Keratinocyte (primary cell): ENCODE data around the gene SYS1. TPM values are rescaled to one million over a fixed set of nuclear protein-coding genes. Genes with fewer than 3 reads are reported as not detected.

Experiments
- DNase-seq: peaks from one replicate; pipeline ENCODE4 v3.0.0-alpha.2; 2011; ENCODE audit warnings: low read depth, missing footprints, low spot score
- FAIRE-seq: peaks from 2 replicates; lab custom pipeline; 2011; peaks lifted over from hg19 to GRCh38; lab: Jason Lieb, UNC
- H2AFZ ChIP-seq: 2 replicates; pipeline ENCODE4 v1.6.0; 2012; ENCODE audit warnings: low read length, control low read depth, inconsistent platforms; ENCODE audit not compliant: control insufficient read depth
- H3K27ac ChIP-seq: 2 replicates; pipeline ENCODE4 v1.5.1; 2011; ENCODE audit warnings: low read length; ENCODE audit not compliant: control insufficient read depth, insufficient read depth
- H3K27me3 ChIP-seq: 3 replicates; pipeline ENCODE4 v1.6.0; 2011; ENCODE audit warnings: low read length; ENCODE audit not compliant: control insufficient read depth, insufficient read depth; ENCODE audit errors: extremely low read depth
- H3K36me3 ChIP-seq, 2 experiments: 2 replicates in 1 of 2; 3 replicates in 1 of 2; pipeline ENCODE4 v1.5.1; 2011; ENCODE audit warnings: low read length in 2 of 2, mild to moderate bottlenecking in 1 of 2; ENCODE audit not compliant: control insufficient read depth in 2 of 2, insufficient read depth in 2 of 2; ENCODE audit errors: extremely low read depth in 1 of 2
- H3K4me1 ChIP-seq: 3 replicates; pipeline ENCODE4 v1.5.1; 2011; ENCODE audit warnings: low read length; ENCODE audit not compliant: control insufficient read depth, insufficient read depth; ENCODE audit errors: extremely low read depth
- H3K4me2 ChIP-seq: 3 replicates; pipeline ENCODE4 v1.6.0; 2011; ENCODE audit warnings: low read depth, low read length; ENCODE audit not compliant: control insufficient read depth, insufficient read depth; ENCODE audit errors: extremely low read depth
- H3K4me3 ChIP-seq, 3 experiments: fragments of 200-600 bp in 1 of 3; sonication (generic) in 1 of 3; 2 replicates in 2 of 3; 3 replicates in 1 of 3; pipeline ENCODE4 v1.5.1; 2011 to 2016; ENCODE audit warnings: low read length in 3 of 3, mild to moderate bottlenecking in 3 of 3, control low read depth in 2 of 3, inconsistent platforms in 1 of 3, low read depth in 1 of 3, mixed read lengths in 1 of 3, mixed run types in 1 of 3, moderate library complexity in 1 of 3; ENCODE audit not compliant: control insufficient read depth in 2 of 3, insufficient read depth in 2 of 3; ENCODE audit errors: extremely low read depth in 1 of 3
- H3K79me2 ChIP-seq: 2 replicates; pipeline ENCODE4 v1.6.0; 2012; ENCODE audit warnings: low read length; ENCODE audit not compliant: control insufficient read depth, insufficient read depth
- H3K9ac ChIP-seq: 3 replicates; pipeline ENCODE4 v1.6.0; 2011; ENCODE audit warnings: low read length; ENCODE audit not compliant: control insufficient read depth, insufficient read depth; ENCODE audit errors: extremely low read depth
- H3K9me1 ChIP-seq: 3 replicates; pipeline ENCODE4 v1.6.0; 2011; ENCODE audit warnings: low read length; ENCODE audit not compliant: control insufficient read depth, insufficient read depth; ENCODE audit errors: extremely low read depth
- H3K9me3 ChIP-seq: 2 replicates; pipeline ENCODE4 v1.5.1; 2012; ENCODE audit warnings: low read depth, low read length; ENCODE audit not compliant: control insufficient read depth
- H4K20me1 ChIP-seq: 3 replicates; pipeline ENCODE4 v1.6.0; 2011; ENCODE audit warnings: low read length; ENCODE audit not compliant: control insufficient read depth, insufficient read depth; ENCODE audit errors: extremely low read depth
- EZH2 ChIP-seq: IDR thresholded peaks from one replicate; pipeline ENCODE4 v1.6.1; 2012; ENCODE audit warnings: inconsistent platforms, mild to moderate bottlenecking, low read length, moderate library complexity
- dilution Hi-C: fragments of 300-500 bp; cut with MboI; formaldehyde crosslinking; loops from one replicate; pipeline ENCODE4 v1.7.0; 2020; ENCODE audit warnings: low sequenced_read_pairs; ENCODE audit not compliant: extremely low pct_ligation_motif_present
- polyA plus RNA-seq, 5 experiments: library from polyadenylated mRNA; depleted of rRNA in 3 of 5; stranded (reverse) in 3 of 5; stranded (forward) in 1 of 5; unstranded in 1 of 5; fragments of >200 nt; gene quantifications; 1 replicate in 1 of 5; 2 replicates in 3 of 5; 3 replicates in 1 of 5; pipeline versions ENCODE4 v1.2.1 to v1.2.3, GENCODE V29; 2011 to 2012; ENCODE audit warnings: missing spikeins in 2 of 5, low read depth in 1 of 5, low replicate concordance in 1 of 5
- TF ChIP-seq, protein P1 (sequence below), 3 experiments: IDR thresholded peaks in 1 of 3; conservative IDR thresholded peaks in 1 of 3; optimal IDR thresholded peaks in 1 of 3; 2 replicates in 2 of 3; 3 replicates in 1 of 3; pipeline versions ENCODE3 to v1.5.1; 2011; ENCODE audit warnings: low read length in 3 of 3, mild to moderate bottlenecking in 3 of 3, moderate library complexity in 2 of 3, control low read depth in 1 of 3, inconsistent platforms in 1 of 3; ENCODE audit not compliant: insufficient read depth in 2 of 3; ENCODE audit errors: extremely low read depth in 1 of 3

SYS1 gene
- polyA plus RNA-seq, 1 donor (not counting 4 experiments of a cell fraction or from before 2014, with no cell fraction given): 16.8 TPM

DNA sequence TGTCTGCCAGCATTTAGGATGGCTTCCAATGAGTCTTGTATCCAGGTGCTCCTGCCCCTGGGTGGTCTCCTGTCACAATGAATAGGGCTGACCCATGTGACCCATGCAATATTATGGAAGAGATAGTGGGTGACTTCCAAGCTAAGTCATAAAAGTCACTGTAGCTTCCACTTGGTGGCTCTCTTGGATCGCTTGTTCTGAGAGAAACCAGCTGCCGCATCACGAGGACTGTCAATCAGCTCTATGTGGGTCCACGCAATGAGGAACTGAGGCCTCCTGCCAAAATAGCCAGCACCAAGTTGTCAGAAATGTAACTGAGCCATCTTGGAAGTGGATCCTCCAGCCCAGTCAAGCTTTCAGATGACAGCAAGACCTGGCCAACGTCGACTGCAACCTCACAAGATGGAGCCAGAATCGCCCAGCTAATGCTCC lies 40.0 kb upstream of the SYS1 start:
- no peak overlapping the region for H3K4me2 ChIP-seq
- no peaks in the 10 kb centered on the region for H3K79me2 ChIP-seq
- H3K27me3 ChIP-seq: no peaks in the 10 kb centered on the region
- no peak overlapping the region for H3K4me3 ChIP-seq
- H3K4me1 ChIP-seq: peaks cover 7% of the 10 kb centered on the region
- no peaks in the 10 kb centered on the region for H3K9me3 ChIP-seq
- DNase-seq (no peak), FAIRE-seq (no peak)
- H3K27ac ChIP-seq: no peak overlapping the region
- no peak overlapping the region for H3K9ac ChIP-seq
- peaks cover 2% of the 10 kb centered on the region for H4K20me1 ChIP-seq
- dilution Hi-C loops: no loop called here
- no peaks in the 10 kb centered on the region for H3K9me1 ChIP-seq
- H2AFZ ChIP-seq: no peak overlapping the region
- peaks cover 12 to 15% of the 10 kb centered on the region in 2 experiments for H3K36me3 ChIP-seq
- no peak for TF ChIP-seq EZH2
- TF ChIP-seq, protein P1, sequence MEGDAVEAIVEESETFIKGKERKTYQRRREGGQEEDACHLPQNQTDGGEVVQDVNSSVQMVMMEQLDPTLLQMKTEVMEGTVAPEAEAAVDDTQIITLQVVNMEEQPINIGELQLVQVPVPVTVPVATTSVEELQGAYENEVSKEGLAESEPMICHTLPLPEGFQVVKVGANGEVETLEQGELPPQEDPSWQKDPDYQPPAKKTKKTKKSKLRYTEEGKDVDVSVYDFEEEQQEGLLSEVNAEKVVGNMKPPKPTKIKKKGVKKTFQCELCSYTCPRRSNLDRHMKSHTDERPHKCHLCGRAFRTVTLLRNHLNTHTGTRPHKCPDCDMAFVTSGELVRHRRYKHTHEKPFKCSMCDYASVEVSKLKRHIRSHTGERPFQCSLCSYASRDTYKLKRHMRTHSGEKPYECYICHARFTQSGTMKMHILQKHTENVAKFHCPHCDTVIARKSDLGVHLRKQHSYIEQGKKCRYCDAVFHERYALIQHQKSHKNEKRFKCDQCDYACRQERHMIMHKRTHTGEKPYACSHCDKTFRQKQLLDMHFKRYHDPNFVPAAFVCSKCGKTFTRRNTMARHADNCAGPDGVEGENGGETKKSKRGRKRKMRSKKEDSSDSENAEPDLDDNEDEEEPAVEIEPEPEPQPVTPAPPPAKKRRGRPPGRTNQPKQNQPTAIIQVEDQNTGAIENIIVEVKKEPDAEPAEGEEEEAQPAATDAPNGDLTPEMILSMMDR (optimal IDR thresholded peaks at IDR 0.05 in 1 of 3, IDR thresholded peaks at IDR 0.05 in 1 of 3, conservative IDR thresholded peaks at IDR 0.05 in 1 of 3; ENCODE audit: extremely low read depth in 1 of 3, insufficient read depth in 2 of 3, low read length in 3 of 3): peak in 1 of 3 experiments; percentile 47

DNA sequence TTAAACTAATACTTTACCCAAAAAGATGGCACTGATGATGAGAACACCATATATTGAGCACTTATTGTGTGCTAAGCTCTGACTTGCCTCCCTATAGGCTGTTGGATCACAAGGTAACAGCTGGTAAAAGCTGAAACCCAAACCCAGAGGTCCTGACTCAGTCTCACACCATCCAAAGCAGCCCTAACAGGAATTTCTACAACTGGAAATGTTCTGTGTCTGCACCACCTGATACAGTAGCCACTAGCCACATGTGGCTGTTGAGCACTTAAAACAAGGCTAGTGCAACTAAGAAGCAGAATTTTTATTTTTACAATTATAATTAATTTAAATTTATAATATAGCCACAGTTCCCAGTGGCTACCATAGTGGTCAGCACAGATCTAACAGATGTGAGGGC lies 39.2 kb upstream of the SYS1 start:
- DNase-seq: no peak

More for the DNA sequence above, 39.2 kb upstream of the SYS1 start:
- peaks cover 17 to 22% of the 10 kb centered on the region in 2 experiments for H3K36me3 ChIP-seq
- H3K9me3 ChIP-seq: no peaks in the 10 kb centered on the region
- no peaks in the 10 kb centered on the region for H3K79me2 ChIP-seq
- no peak overlapping the region for H2AFZ ChIP-seq
- no peaks in the 10 kb centered on the region for H3K27me3 ChIP-seq
- H3K9me1 ChIP-seq: no peaks in the 10 kb centered on the region
- no peak overlapping the region for H3K4me3 ChIP-seq
- H3K27ac ChIP-seq: no peak overlapping the region
- peaks cover 4% of the 10 kb centered on the region for H3K4me1 ChIP-seq
- dilution Hi-C loops: no loop called here
- H4K20me1 ChIP-seq: peaks cover 2% of the 10 kb centered on the region
- FAIRE-seq: no peak
- no peak overlapping the region for H3K9ac ChIP-seq
- TF ChIP-seq, protein P1 (optimal IDR thresholded peaks at IDR 0.05 in 1 of 3, IDR thresholded peaks at IDR 0.05 in 1 of 3, conservative IDR thresholded peaks at IDR 0.05 in 1 of 3; ENCODE audit: extremely low read depth in 1 of 3, insufficient read depth in 2 of 3, low read length in 3 of 3): no peak
- no peak for TF ChIP-seq EZH2
- H3K4me2 ChIP-seq: no peak overlapping the region
